Neuronal stem cell (in vitro differentiated cells): Measurements from ENCODE around the gene SLC19A2.

Experiments
- DNase-seq: peaks from one replicate; pipeline ENCODE4 v3.0.0-alpha.2; 2013; ENCODE audit warnings: low spot score
- H2AFZ ChIP-seq: one replicate; pipeline ENCODE4 v1.6.1; 2013; ENCODE audit warnings: mild to moderate bottlenecking, low read length, inconsistent platforms
- H2AK5ac ChIP-seq: 2 replicates; pipeline ENCODE4 v1.6.1; 2013; ENCODE audit warnings: low read depth, mild to moderate bottlenecking, inconsistent platforms, low read length, moderate library complexity, mixed read lengths
- H2BK120ac ChIP-seq: 2 replicates; pipeline ENCODE4 v1.6.1; 2013; ENCODE audit warnings: low read depth, mild to moderate bottlenecking, inconsistent platforms, low read length, moderate library complexity, mixed read lengths
- H2BK12ac ChIP-seq: one replicate; pipeline ENCODE4 v1.6.1; 2013; ENCODE audit warnings: low read length, inconsistent platforms
- H2BK15ac ChIP-seq: 2 replicates; pipeline ENCODE4 v1.6.1; 2013; ENCODE audit warnings: mild to moderate bottlenecking, low read length, inconsistent platforms, mixed read lengths
- H2BK5ac ChIP-seq: one replicate; pipeline ENCODE4 v1.6.1; 2013; ENCODE audit warnings: inconsistent platforms, mild to moderate bottlenecking, low read length, moderate library complexity
- H3K14ac ChIP-seq: one replicate; pipeline ENCODE4 v1.6.1; 2013; ENCODE audit warnings: low read length, inconsistent platforms
- H3K18ac ChIP-seq: 2 replicates; pipeline ENCODE4 v1.6.1; 2013; ENCODE audit warnings: low read length, inconsistent platforms
- H3K23ac ChIP-seq: 2 replicates; pipeline ENCODE4 v1.6.1; 2013; ENCODE audit warnings: low read depth, mild to moderate bottlenecking, mixed read lengths, low read length, inconsistent platforms; ENCODE audit not compliant: poor library complexity
- H3K27ac ChIP-seq: replicated peaks from 3 replicates; pipeline ENCODE4 v1.5.1; 2013; ENCODE audit warnings: low read length, inconsistent platforms
- H3K27me3 ChIP-seq, 3 experiments: 2 replicates each; pipeline ENCODE4 v1.6.1; 2013; ENCODE audit warnings: low read length in 3 of 3, mild to moderate bottlenecking in 2 of 3, inconsistent platforms in 1 of 3, low read depth in 1 of 3, mixed read lengths in 1 of 3, moderate library complexity in 1 of 3; ENCODE audit not compliant: control insufficient read depth in 3 of 3, insufficient read depth in 3 of 3
- H3K36me3 ChIP-seq, 2 donors: replicated peaks in 1 of 2; 2 replicates each; pipeline ENCODE4 v1.6.1; 2013; ENCODE audit warnings: low read length in 2 of 2; ENCODE audit not compliant: control insufficient read depth in 2 of 2, insufficient read depth in 2 of 2
- H3K4ac ChIP-seq: 2 replicates; pipeline ENCODE4 v1.6.1; 2013; ENCODE audit warnings: inconsistent platforms, mild to moderate bottlenecking, low read length, moderate library complexity
- H3K4me1 ChIP-seq, 2 donors: 1 replicate in 1 of 2; 2 replicates in 1 of 2; pipeline ENCODE4 v1.6.1; 2013; ENCODE audit warnings: low read length in 2 of 2, low read depth in 1 of 2; ENCODE audit not compliant: control insufficient read depth in 2 of 2, insufficient read depth in 1 of 2
- H3K4me2 ChIP-seq: one replicate; pipeline ENCODE4 v1.6.1; 2013; ENCODE audit warnings: mild to moderate bottlenecking, low read length, inconsistent platforms; ENCODE audit not compliant: insufficient read depth, poor library complexity, severe bottlenecking
- H3K4me3 ChIP-seq, 2 donors: 2 replicates each; pipeline ENCODE4 v1.5.1; 2013; ENCODE audit warnings: low read length in 2 of 2, mild to moderate bottlenecking in 2 of 2, inconsistent platforms in 1 of 2, moderate library complexity in 1 of 2
- H3K79me1 ChIP-seq: one replicate; pipeline ENCODE4 v1.6.1; 2013; ENCODE audit warnings: low read depth, mild to moderate bottlenecking, inconsistent platforms, low read length, moderate library complexity
- H3K9ac ChIP-seq: one replicate; pipeline ENCODE4 v1.6.1; 2013; ENCODE audit warnings: mild to moderate bottlenecking, low read depth, low read length, inconsistent platforms; ENCODE audit not compliant: poor library complexity
- H3K9me3 ChIP-seq, 2 donors: replicated peaks in 1 of 2; 2 replicates each; pipeline versions ENCODE3 to v1.6.1; 2013; ENCODE audit warnings: low read length in 2 of 2, mild to moderate bottlenecking in 2 of 2, inconsistent platforms in 1 of 2, low read depth in 1 of 2, mixed read lengths in 1 of 2, moderate library complexity in 1 of 2; ENCODE audit not compliant: control insufficient read depth in 2 of 2, insufficient read depth in 1 of 2
- H4K8ac ChIP-seq: one replicate; pipeline ENCODE4 v1.6.1; 2013; ENCODE audit warnings: low read depth, mild to moderate bottlenecking, inconsistent platforms, low read length, moderate library complexity
- H4K91ac ChIP-seq: one replicate; pipeline ENCODE4 v1.6.1; 2013; ENCODE audit warnings: low read length, low read depth, mild to moderate bottlenecking, inconsistent platforms; ENCODE audit not compliant: poor library complexity
- WGBS, 2 donors: extraction: QIAGEN DNeasy Blood & Tissue Kit; methylation state at CpG; one replicate each; pipeline ENCODE4 v1.1.7; 2013; ENCODE audit warnings: missing lambda C conversion rate in 2 of 2, mixed read lengths in 1 of 2; ENCODE audit not compliant: insufficient read length in 2 of 2, insufficient replicate concordance in 1 of 2; ENCODE audit errors: extremely low coverage in 2 of 2; 5-methylcytosine and 5-hydroxymethylcytosine counted together

Gene SLC19A2

GRCh38 chr1:169465281-169465680, 20.5 kb downstream of the SLC19A2 start:
- Histone ChIP-seq H2BK5ac (no peak overlapping the region), H3K4me2 (no peak overlapping the region), H4K8ac (no peak overlapping the region), H2AK5ac (no peak overlapping the region), H2BK120ac (no peak overlapping the region), H3K9me3 (no peaks in the 10 kb centered on the region), H3K27me3 (no peaks in the 10 kb centered on the region), H3K18ac (no peak overlapping the region), H2BK12ac (no peak overlapping the region), H4K91ac (no peak overlapping the region), H3K4me1 (peaks cover 0 to 2% of the 10 kb centered on the region in 2 donors), H3K4ac (no peak overlapping the region), H3K79me1 (no peaks in the 10 kb centered on the region), H2AFZ (no peak overlapping the region), H3K9ac (no peak overlapping the region), H3K27ac (no peak overlapping the region), H3K4me3 (no peak overlapping the region), H2BK15ac (no peak overlapping the region), H3K23ac (no peak overlapping the region), H3K14ac (no peak overlapping the region), H3K36me3 (peaks cover 2 to 47% of the 10 kb centered on the region in 2 donors)
- DNase-seq = no peak

GRCh38 chr1:169462385-169462784, 23.4 kb downstream of the SLC19A2 start:
- Histone ChIP-seq H2AFZ (no peak overlapping the region), H3K4me2 (no peak overlapping the region), H2BK5ac (no peak overlapping the region), H2BK120ac (no peak overlapping the region), H3K9me3 (no peaks in the 10 kb centered on the region), H2BK15ac (no peak overlapping the region), H3K27me3 (no peaks in the 10 kb centered on the region), H4K91ac (no peak overlapping the region), H3K9ac (no peak overlapping the region), H3K23ac (no peak overlapping the region), H4K8ac (no peak overlapping the region), H3K4me1 (peaks cover 0 to 2% of the 10 kb centered on the region in 2 donors), H3K14ac (no peak overlapping the region), H3K36me3 (peaks cover 0 to 23% of the 10 kb centered on the region in 2 donors), H3K18ac (no peak overlapping the region), H3K4ac (no peak overlapping the region), H3K4me3 (no peak overlapping the region), H2BK12ac (no peak overlapping the region), H3K79me1 (no peaks in the 10 kb centered on the region), H2AK5ac (no peak overlapping the region), H3K27ac (no peak overlapping the region)
- WGBS, 2 donors = no CpG with 5 or more reads among the region's 5 CpGs
- no peak for DNase-seq

GRCh38 chr1:169461390-169462000, 24.2 kb downstream of the SLC19A2 start:
- no CpG with 5 or more reads among the region's 4 CpGs for WGBS, 2 donors
- Histone ChIP-seq H3K18ac (no peak overlapping the region), H4K91ac (no peak overlapping the region), H2AFZ (no peak overlapping the region), H3K27ac (no peak overlapping the region), H3K9ac (no peak overlapping the region), H3K14ac (no peak overlapping the region), H2BK120ac (no peak overlapping the region), H3K79me1 (no peaks in the 10 kb centered on the region), H3K4me3 (no peak overlapping the region), H2BK12ac (no peak overlapping the region), H2BK15ac (no peak overlapping the region), H4K8ac (no peak overlapping the region), H3K23ac (no peak overlapping the region), H3K4ac (no peak overlapping the region), H3K36me3 (peaks cover 0 to 14% of the 10 kb centered on the region in 2 donors), H3K4me1 (peaks cover 0 to 2% of the 10 kb centered on the region in 2 donors), H3K9me3 (peaks cover 0 to 8% of the 10 kb centered on the region in 2 donors), H3K27me3 (no peaks in the 10 kb centered on the region), H2AK5ac (no peak overlapping the region), H2BK5ac (no peak overlapping the region), H3K4me2 (no peak overlapping the region)
- DNase-seq = no peak

- DNase-seq = no peak
- Histone ChIP-seq H2AFZ (no peak overlapping the region), H4K8ac (no peak overlapping the region), H3K36me3 (peaks cover 0 to 2% of the 10 kb centered on the region in 2 donors), H3K27me3 (no peaks in the 10 kb centered on the region), H3K4me3 (no peak overlapping the region), H2BK12ac (no peak overlapping the region), H3K18ac (peak overlapping the region; percentile 42), H3K27ac (no peak overlapping the region), H3K4ac (no peak overlapping the region), H2BK15ac (no peak overlapping the region), H2AK5ac (no peak overlapping the region), H3K14ac (no peak overlapping the region), H3K9ac (peak overlapping the region; percentile 47), H2BK120ac (no peak overlapping the region), H3K79me1 (no peaks in the 10 kb centered on the region), H3K4me1 (peaks cover 0 to 2% of the 10 kb centered on the region in 2 donors), H3K23ac (no peak overlapping the region), H3K9me3 (peaks cover 0 to 9% of the 10 kb centered on the region in 2 donors), H4K91ac (no peak overlapping the region), H3K4me2 (peak overlapping the region; percentile 34), H2BK5ac (no peak overlapping the region)
- WGBS, 2 donors = no CpG with 5 or more reads among the region's 35 CpGs
Measured at GRCh38 chr1:169460191-169460833, 25.4 kb downstream of the SLC19A2 start.
